ENCODE data around the gene SLC38A5.

The SLC38A5 gene

GRCh38 chrX:48471504-48471903 is 1.4 kb upstream of the SLC38A5 start:
- TF ChIP-seq, protein P1, sequence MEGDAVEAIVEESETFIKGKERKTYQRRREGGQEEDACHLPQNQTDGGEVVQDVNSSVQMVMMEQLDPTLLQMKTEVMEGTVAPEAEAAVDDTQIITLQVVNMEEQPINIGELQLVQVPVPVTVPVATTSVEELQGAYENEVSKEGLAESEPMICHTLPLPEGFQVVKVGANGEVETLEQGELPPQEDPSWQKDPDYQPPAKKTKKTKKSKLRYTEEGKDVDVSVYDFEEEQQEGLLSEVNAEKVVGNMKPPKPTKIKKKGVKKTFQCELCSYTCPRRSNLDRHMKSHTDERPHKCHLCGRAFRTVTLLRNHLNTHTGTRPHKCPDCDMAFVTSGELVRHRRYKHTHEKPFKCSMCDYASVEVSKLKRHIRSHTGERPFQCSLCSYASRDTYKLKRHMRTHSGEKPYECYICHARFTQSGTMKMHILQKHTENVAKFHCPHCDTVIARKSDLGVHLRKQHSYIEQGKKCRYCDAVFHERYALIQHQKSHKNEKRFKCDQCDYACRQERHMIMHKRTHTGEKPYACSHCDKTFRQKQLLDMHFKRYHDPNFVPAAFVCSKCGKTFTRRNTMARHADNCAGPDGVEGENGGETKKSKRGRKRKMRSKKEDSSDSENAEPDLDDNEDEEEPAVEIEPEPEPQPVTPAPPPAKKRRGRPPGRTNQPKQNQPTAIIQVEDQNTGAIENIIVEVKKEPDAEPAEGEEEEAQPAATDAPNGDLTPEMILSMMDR (IDR thresholded peaks at IDR 0.05) = no peak
- peaks cover 57% of the 10 kb centered on the region for H3K4me1 Mint-ChIP-seq
- H3K27ac Mint-ChIP-seq = no peak overlapping the region
- peaks cover 51% of the 10 kb centered on the region for H3K9me3 Mint-ChIP-seq
- H3K4me3 Mint-ChIP-seq = no peak overlapping the region
- no peak for DNase-seq
- peaks cover 27% of the 10 kb centered on the region for H3K27me3 Mint-ChIP-seq (ENCODE audit: low read depth, poor library complexity)
- no peaks in the 10 kb centered on the region for H3K36me3 Mint-ChIP-seq (ENCODE audit: low read depth)

DNA sequence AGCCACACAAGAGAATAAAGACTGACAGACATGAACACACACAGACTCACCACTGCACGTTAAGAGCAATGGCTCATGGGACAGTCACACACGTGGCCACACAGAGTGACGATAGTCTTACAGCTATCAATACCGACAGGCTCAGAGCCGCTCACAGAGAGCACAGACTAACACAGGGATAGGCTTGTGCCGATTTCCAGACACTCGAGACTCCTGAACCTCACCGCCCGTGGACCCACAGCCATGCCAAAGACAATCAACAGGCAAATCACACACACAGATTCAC is 716 bp upstream of the SLC38A5 start:
- DNase-seq = no peak
- no peak overlapping the region for H3K4me3 Mint-ChIP-seq
- H3K27ac Mint-ChIP-seq = no peak overlapping the region
- no peaks in the 10 kb centered on the region for H3K36me3 Mint-ChIP-seq (ENCODE audit: low read depth)
- TF ChIP-seq, protein P1 (IDR thresholded peaks at IDR 0.05) = no peak
- peaks cover 30% of the 10 kb centered on the region for H3K27me3 Mint-ChIP-seq (ENCODE audit: low read depth, poor library complexity)
- H3K9me3 Mint-ChIP-seq = peaks cover 51% of the 10 kb centered on the region
- H3K4me1 Mint-ChIP-seq = peaks cover 55% of the 10 kb centered on the region

- peak overlapping the region; percentile 71 for H3K27ac Mint-ChIP-seq
- peak overlapping the region; percentile 76 for H3K4me3 Mint-ChIP-seq
- H3K27me3 Mint-ChIP-seq (ENCODE audit: low read depth, poor library complexity) = peaks cover 37% of the 10 kb centered on the region
- peaks cover 52% of the 10 kb centered on the region for H3K4me1 Mint-ChIP-seq
- peaks cover 58% of the 10 kb centered on the region for H3K9me3 Mint-ChIP-seq
- no peaks in the 10 kb centered on the region for H3K36me3 Mint-ChIP-seq (ENCODE audit: low read depth)
- TF ChIP-seq, protein P1 (IDR thresholded peaks at IDR 0.05) = no peak
- no peak for DNase-seq
Measured at GRCh38 chrX:48468693-48469691, 1.1 kb downstream of the SLC38A5 start.

GRCh38 chrX:48468247-48468671 is 1.8 kb downstream of the SLC38A5 start:
- no peak overlapping the region for H3K27ac Mint-ChIP-seq
- DNase-seq = peak; percentile 14
- TF ChIP-seq, protein P1 (IDR thresholded peaks at IDR 0.05) = no peak
- H3K9me3 Mint-ChIP-seq = peaks cover 63% of the 10 kb centered on the region
- peaks cover 40% of the 10 kb centered on the region for H3K27me3 Mint-ChIP-seq (ENCODE audit: low read depth, poor library complexity)
- no peaks in the 10 kb centered on the region for H3K36me3 Mint-ChIP-seq (ENCODE audit: low read depth)
- H3K4me1 Mint-ChIP-seq = peaks cover 45% of the 10 kb centered on the region
- peak overlapping the region; percentile 76 for H3K4me3 Mint-ChIP-seq

DNA sequence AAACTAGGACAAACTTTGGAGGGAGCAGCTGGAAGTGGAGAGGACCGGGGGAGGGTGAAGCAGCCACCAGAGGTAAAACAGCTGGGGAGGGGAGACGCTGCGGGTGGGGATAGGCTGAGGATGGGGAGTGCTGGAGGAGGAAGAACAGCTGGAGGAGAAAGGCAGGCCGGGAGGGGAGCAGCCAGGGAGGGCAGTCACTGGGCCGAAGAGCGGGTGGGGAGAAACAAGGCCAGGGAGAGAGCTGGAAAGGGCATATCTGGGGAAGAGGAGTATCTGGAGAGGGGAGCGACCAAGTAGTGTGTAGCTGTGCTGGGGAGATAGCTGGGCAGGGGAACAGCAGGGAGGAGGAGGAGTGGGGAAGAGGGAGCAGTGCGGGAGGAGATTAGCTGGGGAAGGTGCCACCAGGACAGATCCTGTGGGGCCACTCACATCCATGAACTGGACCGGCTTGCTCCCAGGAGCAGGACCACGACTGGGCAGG is 2.7 kb downstream of the SLC38A5 start:
- Mint-ChIP-seq H3K36me3 (ENCODE audit: low read depth) (no peaks in the 10 kb centered on the region), H3K4me3 (peak overlapping the region; percentile 52), H3K27me3 (ENCODE audit: low read depth, poor library complexity) (peaks cover 38% of the 10 kb centered on the region), H3K4me1 (peaks cover 38% of the 10 kb centered on the region), H3K9me3 (peaks cover 67% of the 10 kb centered on the region), H3K27ac (no peak overlapping the region)
- no peak for DNase-seq
- TF ChIP-seq, protein P1 (IDR thresholded peaks at IDR 0.05) = no peak

Data from nephron progenitor cell (in vitro differentiated cells).